ENCODE measurements around the gene SLC22A23.

DNA sequence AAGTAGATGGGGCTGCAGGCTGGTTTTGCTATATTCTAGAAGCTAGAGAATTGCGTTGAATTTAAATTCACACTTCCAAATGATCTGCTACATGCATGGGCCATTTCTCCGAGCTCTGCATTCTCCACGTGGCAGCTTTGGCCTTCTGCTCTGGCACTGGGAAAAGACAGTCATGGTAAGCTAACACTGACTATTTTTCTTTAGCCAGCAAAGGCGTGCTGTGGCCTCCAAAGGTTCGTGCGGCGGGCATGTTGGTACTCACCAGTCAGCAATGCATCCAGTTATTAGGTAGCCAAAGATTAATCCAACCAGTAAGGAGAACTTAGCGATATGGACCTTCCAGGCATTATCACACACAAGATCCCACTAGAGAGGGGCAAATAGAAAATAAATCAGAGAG, 41.4 kb downstream of the SLC22A23 start:
- TF ChIP-seq POLR2AphosphoS5 (IDR thresholded peaks at IDR 0.05; ENCODE audit: low read depth, low read length) (no peak), POLR2A (IDR thresholded peaks at IDR 0.05; ENCODE audit: low read depth, low read length) (no peak)

All from GM12892 (cell line).